Vagina (tissue), 2 donors: Measurements from ENCODE around the gene OR6Y1.

Experiments
- CTCF ChIP-seq, 3 experiments: fragments of 450-650 bp in 2 of 3; fragments of 200-600 bp in 1 of 3; sonication (generic) in 1 of 3; IDR thresholded peaks; one replicate each; pipeline ENCODE4 v1.5.1; 2017 to 2019; ENCODE audit warnings: antibody characterized with exemption in 3 of 3, mild to moderate bottlenecking in 2 of 3, moderate library complexity in 2 of 3
- POLR2A ChIP-seq, 2 donors: fragments of 450-650 bp; IDR thresholded peaks; one replicate each; pipeline ENCODE4 v1.6.1; 2017; ENCODE audit warnings: antibody characterized with exemption in 2 of 2, mild to moderate bottlenecking in 2 of 2, moderate library complexity in 2 of 2
- POLR2AphosphoS5 ChIP-seq, 2 donors: sonication (generic); formaldehyde crosslinking; IDR thresholded peaks; one replicate each; pipeline ENCODE4 v1.9.0; 2017; ENCODE audit warnings: antibody characterized with exemption in 2 of 2, mild to moderate bottlenecking in 2 of 2, low read depth in 1 of 2; ENCODE audit not compliant: insufficient read depth in 1 of 2

GRCh38 chr1:158537609-158538008 is 16.6 kb downstream of the OR6Y1 start:
- TF ChIP-seq POLR2AphosphoS5 (IDR thresholded peaks at IDR 0.05; ENCODE audit: insufficient read depth in 1 of 2, low read depth in 1 of 2), result no peak
- TF ChIP-seq CTCF (IDR thresholded peaks at IDR 0.05), result no peak
- no peak for TF ChIP-seq POLR2A (IDR thresholded peaks at IDR 0.05)
